Endothelial cell of umbilical vein (primary cell): ENCODE measurements around the gene RBM6. TPM values are rescaled to one million over a fixed set of nuclear protein-coding genes. Genes with fewer than 3 reads are reported as not detected.

Experiments
- BruUV-seq: library from RNA; stranded (reverse); fragments of 400-500 nt; replicated peaks from 2 replicates; lab custom pipeline; 2021; lab: Mats Ljungman, UMichigan
- CTCF ChIA-PET: fragments of 300-600, 350-600 bp; sonication (Branson Sonifier 250); formaldehyde crosslinking; loops from one replicate; lab custom pipeline; 2021; ENCODE audit warnings: antibody characterized with exemption, inconsistent platforms; lab: Charles Lee
- POLR2A ChIA-PET: fragments of 300-600, 350-600 bp; sonication (Branson Sonifier 250); formaldehyde crosslinking; loops from one replicate; lab custom pipeline; 2021; ENCODE audit warnings: antibody characterized with exemption, inconsistent platforms; lab: Charles Lee
- DNase-seq: peaks from one replicate; pipeline ENCODE4 v3.0.0-alpha.2; 2011; ENCODE audit warnings: low read depth, low spot score
- FAIRE-seq: peaks from 2 replicates; lab custom pipeline; 2011; peaks lifted over from hg19 to GRCh38; lab: Jason Lieb, UNC
- H2AFZ ChIP-seq: 2 replicates; pipeline ENCODE4 v1.6.0; 2012; ENCODE audit warnings: low read depth, low read length, control low read depth, inconsistent platforms
- H3K27ac ChIP-seq: 2 replicates; pipeline ENCODE4 v1.5.1; 2011; ENCODE audit warnings: low read depth, mild to moderate bottlenecking, control low read depth, low read length, moderate library complexity; ENCODE audit not compliant: insufficient read depth
- H3K27me3 ChIP-seq, 2 experiments: 2 replicates each; pipeline versions ENCODE4 v1.6.0 to v1.6.1; 2011; ENCODE audit warnings: low read length in 2 of 2, mixed read lengths in 1 of 2; ENCODE audit not compliant: control insufficient read depth in 2 of 2, insufficient read depth in 2 of 2
- H3K36me3 ChIP-seq, 2 experiments: 2 replicates in 1 of 2; 3 replicates in 1 of 2; pipeline ENCODE4 v1.5.1; 2011; ENCODE audit warnings: low read length in 2 of 2, mild to moderate bottlenecking in 1 of 2, moderate library complexity in 1 of 2; ENCODE audit not compliant: control insufficient read depth in 2 of 2, insufficient read depth in 2 of 2; ENCODE audit errors: extremely low read depth in 1 of 2
- H3K4me1 ChIP-seq: 3 replicates; pipeline ENCODE4 v1.5.1; 2011; ENCODE audit warnings: mild to moderate bottlenecking, low read length; ENCODE audit not compliant: control insufficient read depth, insufficient read depth; ENCODE audit errors: extremely low read depth
- H3K4me2 ChIP-seq: 2 replicates; pipeline ENCODE4 v1.6.1; 2011; ENCODE audit warnings: low read length, control low read depth, mixed read lengths; ENCODE audit not compliant: insufficient read depth
- H3K4me3 ChIP-seq, 3 experiments: fragments of 200-600 bp in 1 of 3; sonication (generic), shearing (Covaris generic) in 1 of 3; replicated peaks in 1 of 3; 2 replicates each; pipeline ENCODE4 v1.5.1; 2011 to 2016; ENCODE audit warnings: control low read depth in 3 of 3, low read length in 3 of 3, mild to moderate bottlenecking in 2 of 3, inconsistent platforms in 1 of 3, low read depth in 1 of 3, moderate library complexity in 1 of 3; ENCODE audit not compliant: insufficient read depth in 1 of 3
- H3K79me2 ChIP-seq: 2 replicates; pipeline ENCODE4 v1.6.0; 2012; ENCODE audit warnings: low read length, inconsistent platforms; ENCODE audit not compliant: control insufficient read depth, insufficient read depth
- H3K9ac ChIP-seq: replicated peaks from 2 replicates; pipeline ENCODE3; 2011; ENCODE audit warnings: low read length, control low read depth; ENCODE audit not compliant: insufficient read depth; ENCODE audit errors: extremely low read depth
- H3K9me1 ChIP-seq: replicated peaks from 3 replicates; pipeline ENCODE4 v1.6.0; 2011; ENCODE audit warnings: mild to moderate bottlenecking, low read length; ENCODE audit not compliant: control insufficient read depth, insufficient read depth; ENCODE audit errors: extremely low read depth
- H3K9me3 ChIP-seq: replicated peaks from 2 replicates; pipeline ENCODE4 v1.5.1; 2012; ENCODE audit warnings: low read length, inconsistent platforms; ENCODE audit not compliant: control insufficient read depth, insufficient read depth
- H4K20me1 ChIP-seq: replicated peaks from 2 replicates; pipeline ENCODE3; 2011; ENCODE audit warnings: mild to moderate bottlenecking, low read length; ENCODE audit not compliant: control insufficient read depth, insufficient read depth; ENCODE audit errors: extremely low read depth
- EZH2 ChIP-seq: IDR thresholded peaks from 2 replicates; pipeline ENCODE4 v1.6.1; 2012; ENCODE audit warnings: borderline replicate concordance, low read depth, mild to moderate bottlenecking, moderate library complexity, low read length, inconsistent platforms; ENCODE audit not compliant: severe bottlenecking
- FOS ChIP-seq: IDR thresholded peaks from 2 replicates; pipeline ENCODE4 v1.6.1; 2011; ENCODE audit warnings: mild to moderate bottlenecking, low read length, moderate library complexity, borderline replicate concordance; ENCODE audit not compliant: insufficient read depth
- GATA2 ChIP-seq: IDR thresholded peaks from 2 replicates; pipeline ENCODE4 v1.7.0; 2011; ENCODE audit warnings: low read depth, mild to moderate bottlenecking, moderate library complexity, mixed read lengths, low read length; ENCODE audit not compliant: insufficient read length, insufficient read depth
- JUN ChIP-seq: IDR thresholded peaks from 2 replicates; pipeline ENCODE4 v1.6.1; 2011; ENCODE audit warnings: borderline replicate concordance, low read depth; ENCODE audit not compliant: insufficient read length, insufficient read depth
- MYC ChIP-seq: IDR thresholded peaks from one replicate; pipeline ENCODE4 v1.6.1; 2011; ENCODE audit warnings: mild to moderate bottlenecking, low read depth, low read length
- POLR2A ChIP-seq: IDR thresholded peaks from 2 replicates; pipeline ENCODE4 v1.6.1; 2012; ENCODE audit warnings: low read depth, mild to moderate bottlenecking, control low read depth, low read length
- POLR2AphosphoS5 ChIP-seq: IDR thresholded peaks from 2 replicates; pipeline ENCODE4 v1.6.1; 2012; ENCODE audit warnings: low read depth, mild to moderate bottlenecking, control low read depth, low read length, moderate library complexity; ENCODE audit not compliant: insufficient read depth
- dilution Hi-C: fragments of 300-500 bp; cut with MboI; formaldehyde crosslinking; loops from one replicate; pipeline ENCODE4 v1.15.0; 2019; ENCODE audit warnings: low sequenced_read_pairs; ENCODE audit not compliant: extremely low pct_ligation_motif_present
- intact Hi-C: fragments of 100-400 bp; cut with micrococcal nuclease; formaldehyde crosslinking; loops from one replicate; pipeline ENCODE4 v1.10.0; 2022
- polyA plus RNA-seq, 4 experiments: library from polyadenylated mRNA; depleted of rRNA in 3 of 4; stranded (reverse) in 3 of 4; unstranded in 1 of 4; fragments of >200 nt; gene quantifications; 2 replicates each; pipeline versions ENCODE4 v1.2.1 to v1.2.3, GENCODE V29; 2011 to 2012; ENCODE audit warnings: missing spikeins in 1 of 4
- total RNA-seq: library from RNA; stranded (reverse); gene quantifications from 2 replicates; pipeline ENCODE4 v1.2.3, GENCODE V29; 2021
- TF ChIP-seq, protein P1 (sequence below), 2 donors: IDR thresholded peaks; 1 replicate in 1 of 2; 2 replicates in 1 of 2; pipeline ENCODE4 v1.5.1; 2011; ENCODE audit warnings: low read length in 2 of 2, mild to moderate bottlenecking in 2 of 2, moderate library complexity in 2 of 2, control low read depth in 1 of 2, inconsistent platforms in 1 of 2, low read depth in 1 of 2; ENCODE audit not compliant: insufficient read depth in 1 of 2; ENCODE audit errors: extremely low read depth in 1 of 2
- TF ChIP-seq, protein P2 (sequence below): IDR thresholded peaks from 2 replicates; pipeline ENCODE4 v1.6.1; 2011; ENCODE audit not compliant: insufficient read depth, insufficient read length

Gene RBM6
- total and polyA plus RNA-seq, 2 donors (not counting 3 experiments of a cell fraction or from before 2014, with no cell fraction given), result 30.4 to 94.5 TPM

GRCh38 chr3:50044976-50045375 is 105.0 kb downstream of the RBM6 start:
- dilution Hi-C loops (no loop called here), intact Hi-C loops (no loop called here)
- Histone ChIP-seq H3K4me1 (no peaks in the 10 kb centered on the region), H3K9ac (no peak overlapping the region), H2AFZ (no peak overlapping the region), H3K27me3 (no peaks in the 10 kb centered on the region), H3K9me1 (no peaks in the 10 kb centered on the region), H4K20me1 (peaks cover 3% of the 10 kb centered on the region), H3K27ac (no peak overlapping the region), H3K4me3 (no peak overlapping the region), H3K9me3 (no peaks in the 10 kb centered on the region), H3K4me2 (no peak overlapping the region), H3K79me2 (no peaks in the 10 kb centered on the region), H3K36me3 (peaks cover 3 to 6% of the 10 kb centered on the region in 2 experiments)
- BruUV-seq, result no TSS peak
- FAIRE-seq (no peak), DNase-seq (no peak)
- POLR2A ChIA-PET, result no interaction called here
- CTCF ChIA-PET, result no interaction called here
- no peak for TF ChIP-seq FOS
- no peak for TF ChIP-seq POLR2A

- Histone ChIP-seq H3K4me3 (no peak overlapping the region), H3K4me2 (no peak overlapping the region), H3K79me2 (no peaks in the 10 kb centered on the region), H3K27ac (no peak overlapping the region), H3K9me1 (no peaks in the 10 kb centered on the region), H3K27me3 (no peaks in the 10 kb centered on the region), H3K4me1 (peaks cover under 1% of the 10 kb centered on the region), H4K20me1 (no peaks in the 10 kb centered on the region), H3K9ac (no peak overlapping the region), H2AFZ (no peak overlapping the region), H3K36me3 (peaks cover 3 to 6% of the 10 kb centered on the region in 2 experiments), H3K9me3 (no peaks in the 10 kb centered on the region)
- ChIA-PET CTCF (interaction anchor here (1.5 kb wide), 1 partner anchor 11 kb away, joined by 3 read pairs; no protein-coding TSS in a partner anchor), POLR2A (no interaction called here)
- no peak for FAIRE-seq
- BruUV-seq, result no TSS peak
- intact Hi-C loops (no loop called here), dilution Hi-C loops (no loop called here)
- TF ChIP-seq POLR2A, result no peak
- no peak for TF ChIP-seq GATA2
- TF ChIP-seq POLR2AphosphoS5, result no peak
- TF ChIP-seq EZH2, result no peak
- TF ChIP-seq, protein P1, sequence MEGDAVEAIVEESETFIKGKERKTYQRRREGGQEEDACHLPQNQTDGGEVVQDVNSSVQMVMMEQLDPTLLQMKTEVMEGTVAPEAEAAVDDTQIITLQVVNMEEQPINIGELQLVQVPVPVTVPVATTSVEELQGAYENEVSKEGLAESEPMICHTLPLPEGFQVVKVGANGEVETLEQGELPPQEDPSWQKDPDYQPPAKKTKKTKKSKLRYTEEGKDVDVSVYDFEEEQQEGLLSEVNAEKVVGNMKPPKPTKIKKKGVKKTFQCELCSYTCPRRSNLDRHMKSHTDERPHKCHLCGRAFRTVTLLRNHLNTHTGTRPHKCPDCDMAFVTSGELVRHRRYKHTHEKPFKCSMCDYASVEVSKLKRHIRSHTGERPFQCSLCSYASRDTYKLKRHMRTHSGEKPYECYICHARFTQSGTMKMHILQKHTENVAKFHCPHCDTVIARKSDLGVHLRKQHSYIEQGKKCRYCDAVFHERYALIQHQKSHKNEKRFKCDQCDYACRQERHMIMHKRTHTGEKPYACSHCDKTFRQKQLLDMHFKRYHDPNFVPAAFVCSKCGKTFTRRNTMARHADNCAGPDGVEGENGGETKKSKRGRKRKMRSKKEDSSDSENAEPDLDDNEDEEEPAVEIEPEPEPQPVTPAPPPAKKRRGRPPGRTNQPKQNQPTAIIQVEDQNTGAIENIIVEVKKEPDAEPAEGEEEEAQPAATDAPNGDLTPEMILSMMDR (IDR thresholded peaks at IDR 0.05; ENCODE audit: extremely low read depth in 1 of 2, insufficient read depth in 1 of 2, low read depth in 1 of 2, low read length in 2 of 2), result no peak
- no peak for TF ChIP-seq MYC
- TF ChIP-seq FOS, result no peak
- no peak for TF ChIP-seq JUN
- TF ChIP-seq, protein P2, sequence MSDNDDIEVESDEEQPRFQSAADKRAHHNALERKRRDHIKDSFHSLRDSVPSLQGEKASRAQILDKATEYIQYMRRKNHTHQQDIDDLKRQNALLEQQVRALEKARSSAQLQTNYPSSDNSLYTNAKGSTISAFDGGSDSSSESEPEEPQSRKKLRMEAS, result no peak
- DNase-seq, result no peak
Observed at GRCh38 chr3:50047426-50047825, 107.5 kb downstream of the RBM6 start.
